Measurements from ENCODE around the gene IRX4. TPM values are rescaled to one million over a fixed set of nuclear protein-coding genes. Genes with fewer than 3 reads are reported as not detected.

IRX4 gene
- total RNA-seq, 1 donor from 2014 or later: not detected

GRCh38 chr5:1926471-1927341, 44.0 kb upstream of the IRX4 start:
- Histone ChIP-seq H3K4me1 (no peaks in the 10 kb centered on the region), H3K27ac (no peak overlapping the region), H3K36me3 (no peaks in the 10 kb centered on the region), H3K9me3 (no peaks in the 10 kb centered on the region), H3K27me3 (ENCODE audit: low read depth) (peaks cover 48% of the 10 kb centered on the region), H3K4me3 (no peak overlapping the region)
- ATAC-seq (no peak), DNase-seq (no peak)
- intact Hi-C loops (cut with DNase I): no loop called here
- TF ChIP-seq, protein P1, sequence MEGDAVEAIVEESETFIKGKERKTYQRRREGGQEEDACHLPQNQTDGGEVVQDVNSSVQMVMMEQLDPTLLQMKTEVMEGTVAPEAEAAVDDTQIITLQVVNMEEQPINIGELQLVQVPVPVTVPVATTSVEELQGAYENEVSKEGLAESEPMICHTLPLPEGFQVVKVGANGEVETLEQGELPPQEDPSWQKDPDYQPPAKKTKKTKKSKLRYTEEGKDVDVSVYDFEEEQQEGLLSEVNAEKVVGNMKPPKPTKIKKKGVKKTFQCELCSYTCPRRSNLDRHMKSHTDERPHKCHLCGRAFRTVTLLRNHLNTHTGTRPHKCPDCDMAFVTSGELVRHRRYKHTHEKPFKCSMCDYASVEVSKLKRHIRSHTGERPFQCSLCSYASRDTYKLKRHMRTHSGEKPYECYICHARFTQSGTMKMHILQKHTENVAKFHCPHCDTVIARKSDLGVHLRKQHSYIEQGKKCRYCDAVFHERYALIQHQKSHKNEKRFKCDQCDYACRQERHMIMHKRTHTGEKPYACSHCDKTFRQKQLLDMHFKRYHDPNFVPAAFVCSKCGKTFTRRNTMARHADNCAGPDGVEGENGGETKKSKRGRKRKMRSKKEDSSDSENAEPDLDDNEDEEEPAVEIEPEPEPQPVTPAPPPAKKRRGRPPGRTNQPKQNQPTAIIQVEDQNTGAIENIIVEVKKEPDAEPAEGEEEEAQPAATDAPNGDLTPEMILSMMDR (IDR thresholded peaks at IDR 0.05): no peak

DNA sequence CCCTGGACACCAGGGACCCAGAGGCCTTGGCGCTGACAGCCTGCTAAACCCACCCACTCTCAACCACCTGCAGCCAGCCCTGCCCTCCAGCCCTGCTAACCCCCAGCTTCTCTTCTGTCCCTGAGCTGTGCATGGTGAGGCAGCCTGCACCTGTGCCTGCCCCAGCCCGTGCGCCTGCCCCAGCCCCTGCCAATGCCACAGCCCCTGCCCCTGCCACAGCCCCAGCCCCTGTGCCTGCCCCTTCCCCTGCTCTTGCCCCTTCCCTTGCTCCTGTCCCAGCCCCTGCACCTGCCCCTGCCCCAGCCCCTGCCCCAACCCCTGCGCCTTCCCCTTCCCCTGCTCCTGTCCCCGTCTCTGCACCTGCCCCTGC, 43.3 kb upstream of the IRX4 start:
- Histone ChIP-seq H3K27me3 (ENCODE audit: low read depth) (peaks cover 42% of the 10 kb centered on the region), H3K4me1 (no peaks in the 10 kb centered on the region), H3K9me3 (no peaks in the 10 kb centered on the region), H3K27ac (no peak overlapping the region), H3K36me3 (no peaks in the 10 kb centered on the region), H3K4me3 (no peak overlapping the region)
- TF ChIP-seq, protein P1 (IDR thresholded peaks at IDR 0.05): no peak
- intact Hi-C loops (cut with DNase I): no loop called here
- ATAC-seq (peak in 1 of 2 donors; percentile 7), DNase-seq (no peak)

- intact Hi-C loops (cut with DNase I): no loop called here
- no peaks in the 10 kb centered on the region for H3K4me1 ChIP-seq
- H3K27me3 ChIP-seq (ENCODE audit: low read depth): peaks cover 35% of the 10 kb centered on the region
- H3K9me3 ChIP-seq: no peaks in the 10 kb centered on the region
- TF ChIP-seq, protein P1 (IDR thresholded peaks at IDR 0.05): no peak
- no peak overlapping the region for H3K4me3 ChIP-seq
- no peak overlapping the region for H3K27ac ChIP-seq
- H3K36me3 ChIP-seq: no peaks in the 10 kb centered on the region
- ATAC-seq: peak in 1 of 2 donors; percentile 11
- DNase-seq: no peak
These were observed 42.7 kb upstream of the IRX4 start for GRCh38 chr5:1925111-1926070.

GRCh38 chr5:1923766-1924165, 41.0 kb upstream of the IRX4 start:
- Histone ChIP-seq H3K27me3 (ENCODE audit: low read depth) (peaks cover 32% of the 10 kb centered on the region), H3K4me3 (no peak overlapping the region), H3K4me1 (no peaks in the 10 kb centered on the region), H3K27ac (no peak overlapping the region), H3K9me3 (no peaks in the 10 kb centered on the region), H3K36me3 (no peaks in the 10 kb centered on the region)
- intact Hi-C loops (cut with DNase I): no loop called here
- TF ChIP-seq, protein P1 (IDR thresholded peaks at IDR 0.05): no peak
- no peak for ATAC-seq
- DNase-seq: no peak

DNA sequence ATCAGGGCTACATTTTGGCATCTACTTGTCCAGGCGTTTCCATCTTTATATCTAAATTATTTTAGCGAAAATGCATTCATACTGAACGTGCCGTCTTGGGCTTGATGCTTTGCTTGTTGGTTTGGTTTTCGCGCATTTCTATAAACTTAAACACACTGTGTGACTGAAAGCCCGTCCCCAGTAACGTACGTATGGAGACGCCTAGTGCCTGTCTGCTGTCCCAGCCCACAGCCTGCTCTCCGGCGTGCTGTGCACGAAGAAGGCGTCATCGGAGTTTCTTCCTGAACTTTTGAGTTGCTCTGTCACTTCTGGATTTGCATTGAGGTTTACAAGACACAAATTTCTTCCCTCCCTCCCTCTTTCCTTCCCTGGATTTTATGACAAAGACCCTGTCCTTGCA, 40.6 kb upstream of the IRX4 start:
- ATAC-seq (no peak), DNase-seq (no peak)
- Histone ChIP-seq H3K27me3 (ENCODE audit: low read depth) (peaks cover 30% of the 10 kb centered on the region), H3K36me3 (no peaks in the 10 kb centered on the region), H3K27ac (no peak overlapping the region), H3K4me1 (no peaks in the 10 kb centered on the region), H3K9me3 (no peaks in the 10 kb centered on the region), H3K4me3 (no peak overlapping the region)
- intact Hi-C loops (cut with DNase I): no loop called here
- TF ChIP-seq, protein P1 (IDR thresholded peaks at IDR 0.05): no peak
